Prostate gland (tissue), 2 donors: ENCODE measurements around the gene MTCH1. TPM values are rescaled to one million over a fixed set of nuclear protein-coding genes. Genes with fewer than 3 reads are reported as not detected.
"Not testable (repeated sequence)": the region's sequence is repeated elsewhere in the genome, so short reads cannot be mapped to it uniquely, and the experiment has no call there.

Experiments used
- DNase-seq: peaks from one replicate; pipeline ENCODE4 v3.0.0-alpha.2; 2019; ENCODE audit warnings: low spot score
- H3K27ac ChIP-seq, 2 donors: fragments of 200-600 bp; sonication (generic); 2 replicates each; pipeline ENCODE4 v1.5.1; 2017 to 2019
- H3K27me3 ChIP-seq: fragments of 200-600 bp; sonication (generic); replicated peaks from 2 replicates; pipeline ENCODE4 v1.5.1; 2019; ENCODE audit not compliant: insufficient read depth
- H3K36me3 ChIP-seq, 2 donors: fragments of 200-600 bp; sonication (generic); 1 replicate in 1 of 2; 2 replicates in 1 of 2; pipeline versions ENCODE4 v1.5.1 to v1.8.1; 2017 to 2019
- H3K4me1 ChIP-seq: fragments of 200-600 bp; sonication (generic); replicated peaks from 2 replicates; pipeline ENCODE4 v1.5.1; 2019
- H3K4me3 ChIP-seq, 2 donors: fragments of 200-600 bp; sonication (generic); 2 replicates each; pipeline ENCODE4 v1.5.1; 2017 to 2019
- H3K9me3 ChIP-seq: fragments of 200-600 bp; sonication (generic); 2 replicates; pipeline ENCODE4 v1.5.1; 2017
- CTCF ChIP-seq, 4 experiments: fragments of 200-600 bp in 2 of 4; fragments of 450-650 bp in 2 of 4; sonication (generic) in 2 of 4; IDR thresholded peaks; 1 replicate in 3 of 4; 2 replicates in 1 of 4; pipeline ENCODE4 v1.5.1; 2016 to 2019; ENCODE audit warnings: antibody characterized with exemption in 4 of 4, mild to moderate bottlenecking in 2 of 4, moderate library complexity in 2 of 4
- POLR2A ChIP-seq: fragments of 450-650 bp; IDR thresholded peaks from one replicate; pipeline ENCODE4 v1.6.1; 2016; ENCODE audit warnings: antibody characterized with exemption, mild to moderate bottlenecking
- POLR2AphosphoS5 ChIP-seq: sonication (generic); formaldehyde crosslinking; IDR thresholded peaks from one replicate; pipeline ENCODE4 v1.6.1; 2017; ENCODE audit warnings: antibody characterized with exemption
- WGBS: methylation state at CpG from one replicate; pipeline ENCODE4 v1.1.5; 2018; 5-methylcytosine and 5-hydroxymethylcytosine counted together
- intact Hi-C: fragments of 100-400 bp; cut with DNase I; formaldehyde crosslinking; loops from one replicate; pipeline ENCODE4 v1.14.2; 2022
- total RNA-seq, 2 donors: library from RNA; depleted of rRNA; stranded (reverse); fragments of >200 nt; gene quantifications; one replicate each; pipeline ENCODE4 v1.1.0, GENCODE V29; 2016

The MTCH1 gene
- total RNA-seq, 2 donors from 2014 or later, result 269 to 367 TPM

- no peak for DNase-seq
- Histone ChIP-seq H3K27ac (no peak overlapping the region), H3K4me3 (no peak overlapping the region), H3K9me3 (no peaks in the 10 kb centered on the region), H3K36me3 (no peaks in the 10 kb centered on the region), H3K27me3 (no peaks in the 10 kb centered on the region), H3K4me1 (no peaks in the 10 kb centered on the region)
- intact Hi-C loops, result no loop called here
- WGBS, result 82% methylated on average over 4 of the region's 4 CpGs
- TF ChIP-seq CTCF (IDR thresholded peaks at IDR 0.05), result no peak
- TF ChIP-seq POLR2AphosphoS5, result no peak
- no peak for TF ChIP-seq POLR2A
Measured at GRCh38 chr6:36946526-36946925, 39.5 kb downstream of the MTCH1 start.

GRCh38 chr6:36945301-36945700, 40.7 kb downstream of the MTCH1 start:
- Histone ChIP-seq H3K4me1 (no peaks in the 10 kb centered on the region), H3K36me3 (no peaks in the 10 kb centered on the region), H3K27ac (no peak overlapping the region), H3K9me3 (no peaks in the 10 kb centered on the region), H3K4me3 (no peak overlapping the region), H3K27me3 (no peaks in the 10 kb centered on the region)
- TF ChIP-seq POLR2A (no peak), CTCF (IDR thresholded peaks at IDR 0.05) (no peak), POLR2AphosphoS5 (no peak)
- WGBS, result 89% methylated on average over 4 of the region's 4 CpGs
- intact Hi-C loops, result no loop called here
- no peak for DNase-seq

GRCh38 chr6:36944650-36945049, 41.3 kb downstream of the MTCH1 start:
- Histone ChIP-seq H3K36me3 (no peaks in the 10 kb centered on the region), H3K4me1 (no peaks in the 10 kb centered on the region), H3K9me3 (no peaks in the 10 kb centered on the region), H3K4me3 (no peak overlapping the region), H3K27ac (no peak overlapping the region), H3K27me3 (no peaks in the 10 kb centered on the region)
- DNase-seq, result no peak
- TF ChIP-seq POLR2AphosphoS5 (no peak), CTCF (IDR thresholded peaks at IDR 0.05) (no peak), POLR2A (no peak)
- intact Hi-C loops, result no loop called here
- 59% methylated on average over 5 of the region's 5 CpGs for whole genome bisulfite sequencing

- H3K27me3 ChIP-seq, H3K9me3 ChIP-seq, H3K36me3 ChIP-seq, H3K27ac ChIP-seq, H3K4me3 ChIP-seq, intact Hi-C loops, H3K4me1 ChIP-seq, DNase-seq: not testable (repeated sequence)
- WGBS, result 100% methylated on average over 1 of the region's 2 CpGs
Measured at GRCh38 chr6:36942329-36942728, 43.7 kb downstream of the MTCH1 start.

GRCh38 chr6:36941561-36941960, 44.4 kb downstream of the MTCH1 start:
- 95% methylated on average over 12 of the region's 40 CpGs for WGBS

GRCh38 chr6:36940027-36940426, 46.0 kb downstream of the MTCH1 start:
- H3K36me3 ChIP-seq, result no peaks in the 10 kb centered on the region
- H3K4me3 ChIP-seq, result no peak overlapping the region
- DNase-seq, result no peak
- no peaks in the 10 kb centered on the region for H3K9me3 ChIP-seq
- 86% methylated on average over 10 of the region's 10 CpGs for WGBS
- H3K4me1 ChIP-seq, result no peaks in the 10 kb centered on the region
- intact Hi-C loops, result no loop called here
- no peak overlapping the region for H3K27ac ChIP-seq
- TF ChIP-seq POLR2AphosphoS5, result no peak
- TF ChIP-seq CTCF (IDR thresholded peaks at IDR 0.05), result no peak
- TF ChIP-seq POLR2A, result no peak
- H3K27me3 ChIP-seq, result no peaks in the 10 kb centered on the region

More at GRCh38 chr6:36941561-36941960, 44.4 kb downstream of the MTCH1 start:
- H3K27ac ChIP-seq, H3K9me3 ChIP-seq, H3K27me3 ChIP-seq, H3K4me1 ChIP-seq, H3K36me3 ChIP-seq, intact Hi-C loops, DNase-seq, H3K4me3 ChIP-seq: not testable (repeated sequence)

GRCh38 chr6:36939005-36939404, 47.0 kb downstream of the MTCH1 start:
- H3K4me1 ChIP-seq, H3K36me3 ChIP-seq, intact Hi-C loops, H3K4me3 ChIP-seq, H3K27me3 ChIP-seq, DNase-seq, H3K9me3 ChIP-seq, H3K27ac ChIP-seq: not testable (repeated sequence)
- WGBS, result 95% methylated on average over 5 of the region's 5 CpGs
